ENCODE data around the gene CEND1.

DNA sequence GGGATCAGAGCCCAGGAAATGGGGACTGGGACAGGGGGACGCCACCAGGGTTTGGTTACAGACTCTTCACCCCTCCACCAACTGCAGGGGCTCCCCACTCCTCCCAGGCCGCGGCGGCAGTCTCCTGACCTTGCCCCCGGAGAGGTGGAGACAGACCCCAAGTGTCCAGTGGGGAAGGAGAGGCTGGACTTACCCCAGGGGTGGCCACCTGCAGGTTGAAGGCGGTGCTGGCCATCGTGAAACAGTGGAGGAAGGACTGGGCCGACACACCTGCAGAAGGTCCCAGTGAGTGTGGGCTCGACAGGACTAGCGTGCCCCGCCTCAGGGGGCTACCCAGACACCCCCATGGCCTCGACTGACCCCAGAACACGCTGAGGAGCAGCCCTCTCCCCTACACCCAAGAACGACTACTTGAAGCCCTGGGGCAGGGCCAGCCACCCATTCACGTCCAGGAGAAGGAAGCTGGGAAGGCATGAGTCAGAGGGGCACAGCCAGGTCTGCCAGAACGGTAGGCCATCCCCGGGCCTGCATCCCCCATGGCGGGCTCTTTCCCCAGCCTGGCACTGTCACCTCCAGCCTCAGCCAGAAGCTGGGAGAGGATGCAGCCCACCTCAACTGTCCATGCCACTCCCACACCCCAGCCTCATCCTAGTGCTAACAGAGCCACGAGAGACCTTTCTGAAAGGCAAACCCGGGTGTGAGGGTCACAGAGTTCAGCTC, 14.9 kb downstream of the CEND1 start:
- TF ChIP-seq, protein P1, sequence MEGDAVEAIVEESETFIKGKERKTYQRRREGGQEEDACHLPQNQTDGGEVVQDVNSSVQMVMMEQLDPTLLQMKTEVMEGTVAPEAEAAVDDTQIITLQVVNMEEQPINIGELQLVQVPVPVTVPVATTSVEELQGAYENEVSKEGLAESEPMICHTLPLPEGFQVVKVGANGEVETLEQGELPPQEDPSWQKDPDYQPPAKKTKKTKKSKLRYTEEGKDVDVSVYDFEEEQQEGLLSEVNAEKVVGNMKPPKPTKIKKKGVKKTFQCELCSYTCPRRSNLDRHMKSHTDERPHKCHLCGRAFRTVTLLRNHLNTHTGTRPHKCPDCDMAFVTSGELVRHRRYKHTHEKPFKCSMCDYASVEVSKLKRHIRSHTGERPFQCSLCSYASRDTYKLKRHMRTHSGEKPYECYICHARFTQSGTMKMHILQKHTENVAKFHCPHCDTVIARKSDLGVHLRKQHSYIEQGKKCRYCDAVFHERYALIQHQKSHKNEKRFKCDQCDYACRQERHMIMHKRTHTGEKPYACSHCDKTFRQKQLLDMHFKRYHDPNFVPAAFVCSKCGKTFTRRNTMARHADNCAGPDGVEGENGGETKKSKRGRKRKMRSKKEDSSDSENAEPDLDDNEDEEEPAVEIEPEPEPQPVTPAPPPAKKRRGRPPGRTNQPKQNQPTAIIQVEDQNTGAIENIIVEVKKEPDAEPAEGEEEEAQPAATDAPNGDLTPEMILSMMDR (conservative IDR thresholded peaks at IDR 0.05 in 1 of 2, IDR thresholded peaks at IDR 0.05 in 1 of 2; ENCODE audit: low read depth in 1 of 2, low read length in 2 of 2) = no peak
- no peak for TF ChIP-seq EZH2 (IDR thresholded peaks at IDR 0.05; ENCODE audit: low read length, missing control alignments)
